Smooth muscle cell of the brain vasculature (primary cell): ENCODE measurements around the gene CDC7.
"Not testable (repeated sequence)": the region's sequence is repeated elsewhere in the genome, so short reads cannot be mapped to it uniquely, and the experiment has no call there.

Experiments
- DNase-seq: peaks from one replicate; pipeline ENCODE4 v3.0.0-alpha.2; 2012; ENCODE audit warnings: low read depth, low spot score

The CDC7 gene

GRCh38 chr1:91510754-91511153 is 10.1 kb downstream of the CDC7 start:
- DNase-seq, result no peak

GRCh38 chr1:91511386-91511785 is 10.7 kb downstream of the CDC7 start:
- DNase-seq, result no peak

GRCh38 chr1:91513160-91513559 is 12.5 kb downstream of the CDC7 start:
- DNase-seq, result no peak

GRCh38 chr1:91513706-91514105 is 13.1 kb downstream of the CDC7 start:
- DNase-seq, result no peak

GRCh38 chr1:91515994-91516393 is 15.3 kb downstream of the CDC7 start:
- DNase-seq, result no peak

GRCh38 chr1:91516605-91517004 is 16.0 kb downstream of the CDC7 start:
- DNase-seq, result not testable (repeated sequence)

- DNase-seq, result not testable (repeated sequence)
Observed at GRCh38 chr1:91519167-91519566, 18.5 kb downstream of the CDC7 start.

- no peak for DNase-seq
Observed at GRCh38 chr1:91520942-91521507, 20.4 kb downstream of the CDC7 start.

GRCh38 chr1:91523482-91523881 is 22.8 kb downstream of the CDC7 start:
- no peak for DNase-seq

- DNase-seq, result no peak
Observed at GRCh38 chr1:91526496-91526895, 25.8 kb downstream of the CDC7 start.

GRCh38 chr1:91527266-91527765 is 26.7 kb downstream of the CDC7 start:
- no peak for DNase-seq

- no peak for DNase-seq
Observed at GRCh38 chr1:91527781-91528180, 27.1 kb downstream of the CDC7 start.

GRCh38 chr1:91529856-91530255 is 29.2 kb downstream of the CDC7 start:
- no peak for DNase-seq

GRCh38 chr1:91533361-91534024 is 32.8 kb downstream of the CDC7 start:
- no peak for DNase-seq

- no peak for DNase-seq
Observed at GRCh38 chr1:91535441-91535840, 34.8 kb downstream of the CDC7 start.

- no peak for DNase-seq
Observed at GRCh38 chr1:91537281-91537986, 36.8 kb downstream of the CDC7 start.

GRCh38 chr1:91537987-91538304 is 37.3 kb downstream of the CDC7 start:
- no peak for DNase-seq

GRCh38 chr1:91540910-91541309 is 40.3 kb downstream of the CDC7 start:
- no peak for DNase-seq

- DNase-seq, result no peak
Observed at GRCh38 chr1:91541918-91542533, 41.4 kb downstream of the CDC7 start.

- DNase-seq, result no peak
Observed at GRCh38 chr1:91545506-91546300, 45.1 kb downstream of the CDC7 start.

GRCh38 chr1:91546301-91546581 is 45.6 kb downstream of the CDC7 start:
- DNase-seq, result no peak

GRCh38 chr1:91546876-91547275 is 46.2 kb downstream of the CDC7 start:
- no peak for DNase-seq
